Aortic smooth muscle cell (primary cell): ENCODE results near the gene ZDHHC22. TPM values are rescaled to one million over a fixed set of nuclear protein-coding genes. Genes with fewer than 3 reads are reported as not detected.

Source experiments
- total RNA-seq: library from RNA; depleted of rRNA; stranded (reverse); fragments of >200 nt; gene quantifications from 2 replicates; pipeline ENCODE4 v1.2.3, GENCODE V29; 2014

The ZDHHC22 gene, protein sequence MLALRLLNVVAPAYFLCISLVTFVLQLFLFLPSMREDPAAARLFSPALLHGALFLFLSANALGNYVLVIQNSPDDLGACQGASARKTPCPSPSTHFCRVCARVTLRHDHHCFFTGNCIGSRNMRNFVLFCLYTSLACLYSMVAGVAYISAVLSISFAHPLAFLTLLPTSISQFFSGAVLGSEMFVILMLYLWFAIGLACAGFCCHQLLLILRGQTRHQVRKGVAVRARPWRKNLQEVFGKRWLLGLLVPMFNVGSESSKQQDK
- total RNA-seq: not detected in 2 replicates

DNA sequence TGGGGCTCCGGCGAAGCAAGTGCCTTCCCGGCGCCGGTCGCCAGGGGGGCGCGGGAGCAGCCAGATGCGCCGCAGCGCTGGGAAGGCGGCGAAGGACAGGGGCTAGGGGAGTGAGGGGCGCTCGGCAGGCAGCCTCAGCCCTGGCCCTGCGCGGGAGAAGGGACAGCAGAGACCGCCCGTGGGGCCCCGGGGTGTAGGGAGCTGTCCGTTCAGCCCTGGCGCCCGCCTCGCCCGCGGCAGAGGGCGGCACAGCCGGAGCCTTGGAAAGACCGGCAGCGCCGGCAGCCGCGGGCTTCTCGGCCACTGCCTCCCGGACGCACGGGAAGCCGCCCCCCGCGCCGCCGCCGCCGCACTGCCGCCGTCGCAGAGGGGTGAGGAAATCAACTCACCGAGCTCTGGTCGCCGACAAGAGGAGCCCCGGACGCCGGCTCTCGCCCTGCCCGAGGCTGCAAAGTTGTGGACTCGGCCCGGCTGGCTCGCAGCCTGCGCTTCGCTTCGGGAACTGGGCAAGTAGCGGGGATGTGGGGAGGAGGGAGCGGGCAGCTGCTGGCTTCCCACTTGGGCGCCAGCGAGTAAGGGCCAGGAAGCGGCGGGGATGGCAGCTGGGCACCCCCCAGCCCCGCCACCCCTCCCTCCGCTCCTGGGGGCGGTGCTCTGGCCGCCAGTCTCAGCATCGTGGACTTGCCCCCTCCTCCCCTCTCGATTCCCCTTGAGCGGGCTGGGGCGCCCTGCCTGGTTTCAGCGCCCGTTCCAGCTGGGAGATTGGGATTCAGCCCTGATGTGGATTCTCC, at the start of gene ZDHHC22:
ZDHHC22 (minus strand) TSS at position 578 of the 791 bp plus-strand sequence. CDS start 2,053 bp downstream, outside the sequence.

DNA sequence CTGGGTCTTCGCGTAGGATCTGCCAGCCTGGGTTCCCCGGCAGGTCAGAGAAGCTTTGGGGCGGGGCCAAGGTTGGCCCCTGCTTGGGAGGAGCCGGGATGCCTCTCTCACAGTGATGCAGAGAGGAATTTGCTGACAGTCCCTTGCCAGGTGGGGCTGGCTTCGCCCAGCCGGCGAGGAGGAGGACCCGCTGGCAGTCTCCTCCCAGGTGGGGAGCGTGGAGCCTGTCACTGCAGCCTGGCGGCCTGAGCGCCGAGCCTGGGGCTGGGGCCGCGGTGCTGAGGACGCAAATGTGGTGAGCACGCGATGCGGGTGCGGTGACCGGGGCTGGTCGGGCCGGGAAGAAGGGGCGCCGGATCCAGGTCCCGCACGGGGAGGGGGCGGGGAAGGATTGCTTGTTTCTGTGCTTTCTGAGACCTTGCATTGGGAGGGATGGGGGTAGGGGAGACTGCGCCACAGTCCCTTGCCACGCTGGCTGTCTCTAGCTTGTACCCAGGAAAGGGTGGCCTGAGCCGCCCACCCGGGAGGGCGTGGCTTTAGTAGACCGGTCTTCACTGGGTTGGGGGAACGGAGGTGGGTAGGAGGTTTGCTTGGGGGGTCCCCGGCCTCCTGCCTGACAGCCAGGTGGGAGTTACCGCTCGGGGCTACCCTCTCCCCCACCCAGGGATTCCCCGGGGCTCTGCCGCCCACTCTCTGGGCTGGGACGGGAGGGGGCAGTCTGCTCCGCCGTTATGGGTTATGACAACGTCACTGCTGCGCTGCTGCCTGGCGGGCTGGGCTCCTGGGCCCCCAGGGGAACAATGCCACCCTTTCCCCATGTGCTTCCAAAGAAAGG, 40.2 kb upstream of the ZDHHC22 start, which contains the start of gene TMEM63C:
TMEM63C (plus strand) TSS at position 196 of the 835 bp plus-strand sequence. CDS start 37,016 bp downstream, outside the sequence.

DNA sequence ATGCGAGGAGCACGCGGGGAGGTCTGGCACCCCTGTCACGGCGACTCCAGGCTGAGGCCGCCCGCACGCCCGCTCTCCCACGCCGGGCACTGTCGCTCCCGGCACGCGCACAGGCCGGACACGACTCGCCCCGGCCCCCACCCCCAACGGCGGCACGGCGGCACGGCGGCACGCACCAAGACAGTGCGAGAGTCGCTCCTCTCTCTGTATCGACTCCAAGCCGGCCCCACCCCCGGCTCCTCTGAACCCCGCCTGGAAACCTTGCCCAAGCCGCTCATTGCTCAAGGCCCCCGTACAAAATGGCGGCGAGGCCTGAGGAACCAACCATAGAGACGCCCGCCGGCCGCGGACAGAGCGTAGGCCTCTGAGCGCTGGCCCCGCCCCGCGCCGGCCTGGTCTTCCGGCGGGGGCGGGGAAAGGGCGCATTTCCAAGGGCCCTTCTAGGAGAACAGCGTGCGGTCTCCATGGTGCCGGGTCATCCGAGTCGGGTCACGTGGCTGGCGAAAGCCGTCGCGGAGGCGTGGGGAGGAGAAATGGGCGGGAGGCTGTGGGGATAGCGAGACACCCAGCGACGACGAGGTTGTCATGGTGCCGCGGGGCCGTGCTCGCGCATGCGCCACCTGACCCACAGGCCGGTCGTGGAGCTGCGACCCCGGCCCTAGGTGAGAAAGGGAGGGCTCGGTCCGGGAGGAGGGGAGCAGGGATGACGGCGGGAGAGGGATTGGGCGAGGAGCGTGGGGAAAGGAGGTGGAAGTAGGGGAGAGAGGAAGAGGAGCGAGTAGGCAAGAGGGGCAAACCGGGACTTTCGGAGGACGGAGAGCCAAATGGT, 43.7 kb downstream of the ZDHHC22 start, which contains the start of gene CIPC:
CIPC (plus strand) TSS at position 559 of the 829 bp plus-strand sequence. CDS start 7,451 bp downstream, outside the sequence.

Other genes with a start within 250 kb of the ZDHHC22 start
- gene IRF2BPL, start 113.1 kb downstream of the ZDHHC22 start, total RNA-seq: 22.4 and 35.1 TPM in 2 replicates
- 11.4 and 12.1 TPM in 2 replicates for gene CIPC, start 43.5 kb downstream of the ZDHHC22 start, total RNA-seq
- 0.26 TPM in 1 of 2 replicates, not detected in the other for gene TMEM63C, start 40.0 kb upstream of the ZDHHC22 start, total RNA-seq
- not detected in 2 replicates for gene NGB, start 129.4 kb upstream of the ZDHHC22 start, total RNA-seq
- 8.9 and 10.6 TPM in 2 replicates for gene POMT2, start 179.1 kb upstream of the ZDHHC22 start, total RNA-seq
- gene GSTZ1, start 179.2 kb upstream of the ZDHHC22 start, total RNA-seq: 26.4 and 29.8 TPM in 2 replicates
- 8.3 and 9.9 TPM in 2 replicates for gene TMED8, start 235.3 kb upstream of the ZDHHC22 start, total RNA-seq
- 2.0 and 2.8 TPM in 2 replicates for gene SAMD15, start 235.6 kb upstream of the ZDHHC22 start, total RNA-seq